DND-41 (cell line): ENCODE measurements around the gene UBN2.
"Not testable (repeated sequence)": the region's sequence is repeated elsewhere in the genome, so short reads cannot be mapped to it uniquely, and the experiment has no call there.

Experiments used
- ATAC-seq: fragments of 200-7000 bp; cut with Tn5 transposase; 3 replicates; pipeline ENCODE4 v1.9.1; 2021; ENCODE audit warnings: low read depth; ENCODE audit not compliant: insufficient read depth
- DNase-seq: peaks from one replicate; pipeline ENCODE4 v3.0.0-alpha.2; 2020
- H2AFZ ChIP-seq: 2 replicates; pipeline ENCODE4 v1.6.0; 2012; ENCODE audit warnings: low read depth, low read length
- H3K27ac ChIP-seq: 2 replicates; pipeline ENCODE4 v1.5.1; 2012; ENCODE audit warnings: low read length, inconsistent platforms
- H3K27me3 ChIP-seq: fragments of 200-600 bp; sonication (generic); 2 replicates; pipeline ENCODE4 v1.6.0; 2012; ENCODE audit warnings: low read length, mild to moderate bottlenecking, inconsistent platforms; ENCODE audit not compliant: insufficient read depth, poor library complexity
- H3K36me3 ChIP-seq: 2 replicates; pipeline ENCODE4 v1.5.1; 2012; ENCODE audit warnings: low read length, inconsistent platforms; ENCODE audit not compliant: insufficient read depth
- H3K4me1 ChIP-seq: 2 replicates; pipeline ENCODE4 v1.5.1; 2012; ENCODE audit warnings: mild to moderate bottlenecking, low read length; ENCODE audit not compliant: insufficient read depth
- H3K4me2 ChIP-seq: 2 replicates; pipeline ENCODE4 v1.6.0; 2012; ENCODE audit warnings: mild to moderate bottlenecking, moderate library complexity, low read length, inconsistent platforms; ENCODE audit not compliant: insufficient read depth
- H3K4me3 ChIP-seq, 2 experiments: fragments of 200-600 bp in 1 of 2; shearing (Covaris generic) in 1 of 2; 2 replicates each; pipeline ENCODE4 v1.5.1; 2012 to 2016; ENCODE audit warnings: inconsistent platforms in 2 of 2, low read length in 2 of 2, mild to moderate bottlenecking in 2 of 2, low read depth in 1 of 2, moderate library complexity in 1 of 2
- H3K79me2 ChIP-seq: 2 replicates; pipeline ENCODE4 v1.6.0; 2012; ENCODE audit warnings: low read length, inconsistent platforms; ENCODE audit not compliant: insufficient read depth
- H3K9ac ChIP-seq: 2 replicates; pipeline ENCODE4 v1.6.0; 2012; ENCODE audit warnings: low read depth, mild to moderate bottlenecking, inconsistent platforms, low read length, moderate library complexity
- H3K9me3 ChIP-seq: 2 replicates; pipeline ENCODE4 v1.5.1; 2012; ENCODE audit warnings: low read length, moderate library complexity, mild to moderate bottlenecking, inconsistent platforms; ENCODE audit not compliant: insufficient read depth, severe bottlenecking
- H4K20me1 ChIP-seq: 2 replicates; pipeline ENCODE4 v1.6.0; 2012; ENCODE audit warnings: low read length; ENCODE audit not compliant: insufficient read depth
- EZH2 ChIP-seq: IDR thresholded peaks from 3 replicates; pipeline ENCODE4 v1.6.1; 2012; ENCODE audit warnings: borderline replicate concordance, low read depth, mild to moderate bottlenecking, moderate library complexity, low read length, inconsistent platforms; ENCODE audit not compliant: severe bottlenecking
- TF ChIP-seq, protein P1 (sequence below): IDR thresholded peaks from 2 replicates; pipeline ENCODE4 v1.5.1; 2012; ENCODE audit warnings: borderline replicate concordance, low read length, moderate library complexity, mild to moderate bottlenecking; ENCODE audit not compliant: poor library complexity, severe bottlenecking; ENCODE audit errors: extremely low read depth

UBN2 gene

DNA sequence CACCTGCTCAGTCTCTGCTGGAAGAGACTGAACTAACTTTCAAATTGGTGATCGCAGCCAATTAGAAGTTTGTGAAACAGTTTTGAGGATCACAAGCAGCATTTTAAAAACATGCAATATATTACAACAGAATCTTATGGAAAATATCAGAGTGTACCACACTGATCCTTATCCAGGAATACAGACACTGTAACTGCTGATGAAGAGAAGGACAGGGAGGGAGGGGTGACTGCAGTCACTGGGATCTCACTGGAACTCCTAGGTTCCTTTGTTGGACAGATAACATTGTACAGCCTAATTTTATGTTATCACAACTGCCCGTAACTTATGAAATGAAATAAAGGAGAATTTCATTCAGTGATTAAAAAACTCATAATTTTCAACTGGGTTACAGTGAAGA is 6.8 kb upstream of the UBN2 start:
- H3K4me2 ChIP-seq: no peak overlapping the region
- H3K4me3 ChIP-seq: no peak overlapping the region
- no peaks in the 10 kb centered on the region for H4K20me1 ChIP-seq
- DNase-seq: no peak
- no peaks in the 10 kb centered on the region for H3K4me1 ChIP-seq
- no peak for ATAC-seq
- no peaks in the 10 kb centered on the region for H3K36me3 ChIP-seq
- no peak overlapping the region for H3K27ac ChIP-seq
- no peak overlapping the region for H2AFZ ChIP-seq
- TF ChIP-seq, protein P1, sequence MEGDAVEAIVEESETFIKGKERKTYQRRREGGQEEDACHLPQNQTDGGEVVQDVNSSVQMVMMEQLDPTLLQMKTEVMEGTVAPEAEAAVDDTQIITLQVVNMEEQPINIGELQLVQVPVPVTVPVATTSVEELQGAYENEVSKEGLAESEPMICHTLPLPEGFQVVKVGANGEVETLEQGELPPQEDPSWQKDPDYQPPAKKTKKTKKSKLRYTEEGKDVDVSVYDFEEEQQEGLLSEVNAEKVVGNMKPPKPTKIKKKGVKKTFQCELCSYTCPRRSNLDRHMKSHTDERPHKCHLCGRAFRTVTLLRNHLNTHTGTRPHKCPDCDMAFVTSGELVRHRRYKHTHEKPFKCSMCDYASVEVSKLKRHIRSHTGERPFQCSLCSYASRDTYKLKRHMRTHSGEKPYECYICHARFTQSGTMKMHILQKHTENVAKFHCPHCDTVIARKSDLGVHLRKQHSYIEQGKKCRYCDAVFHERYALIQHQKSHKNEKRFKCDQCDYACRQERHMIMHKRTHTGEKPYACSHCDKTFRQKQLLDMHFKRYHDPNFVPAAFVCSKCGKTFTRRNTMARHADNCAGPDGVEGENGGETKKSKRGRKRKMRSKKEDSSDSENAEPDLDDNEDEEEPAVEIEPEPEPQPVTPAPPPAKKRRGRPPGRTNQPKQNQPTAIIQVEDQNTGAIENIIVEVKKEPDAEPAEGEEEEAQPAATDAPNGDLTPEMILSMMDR: no peak
- no peak for TF ChIP-seq EZH2
- H3K9ac ChIP-seq: no peak overlapping the region
- no peaks in the 10 kb centered on the region for H3K9me3 ChIP-seq
- H3K27me3 ChIP-seq: no peaks in the 10 kb centered on the region
- H3K79me2 ChIP-seq: no peaks in the 10 kb centered on the region

- not testable (repeated sequence) for DNase-seq, H3K9ac ChIP-seq, H2AFZ ChIP-seq, ATAC-seq, H3K36me3 ChIP-seq, H3K27ac ChIP-seq, H3K79me2 ChIP-seq, H3K4me2 ChIP-seq, H3K4me1 ChIP-seq, H4K20me1 ChIP-seq, H3K9me3 ChIP-seq, H3K4me3 ChIP-seq, H3K27me3 ChIP-seq
Measured at GRCh38 chr7:139224836-139225235, 6.2 kb upstream of the UBN2 start.

DNA sequence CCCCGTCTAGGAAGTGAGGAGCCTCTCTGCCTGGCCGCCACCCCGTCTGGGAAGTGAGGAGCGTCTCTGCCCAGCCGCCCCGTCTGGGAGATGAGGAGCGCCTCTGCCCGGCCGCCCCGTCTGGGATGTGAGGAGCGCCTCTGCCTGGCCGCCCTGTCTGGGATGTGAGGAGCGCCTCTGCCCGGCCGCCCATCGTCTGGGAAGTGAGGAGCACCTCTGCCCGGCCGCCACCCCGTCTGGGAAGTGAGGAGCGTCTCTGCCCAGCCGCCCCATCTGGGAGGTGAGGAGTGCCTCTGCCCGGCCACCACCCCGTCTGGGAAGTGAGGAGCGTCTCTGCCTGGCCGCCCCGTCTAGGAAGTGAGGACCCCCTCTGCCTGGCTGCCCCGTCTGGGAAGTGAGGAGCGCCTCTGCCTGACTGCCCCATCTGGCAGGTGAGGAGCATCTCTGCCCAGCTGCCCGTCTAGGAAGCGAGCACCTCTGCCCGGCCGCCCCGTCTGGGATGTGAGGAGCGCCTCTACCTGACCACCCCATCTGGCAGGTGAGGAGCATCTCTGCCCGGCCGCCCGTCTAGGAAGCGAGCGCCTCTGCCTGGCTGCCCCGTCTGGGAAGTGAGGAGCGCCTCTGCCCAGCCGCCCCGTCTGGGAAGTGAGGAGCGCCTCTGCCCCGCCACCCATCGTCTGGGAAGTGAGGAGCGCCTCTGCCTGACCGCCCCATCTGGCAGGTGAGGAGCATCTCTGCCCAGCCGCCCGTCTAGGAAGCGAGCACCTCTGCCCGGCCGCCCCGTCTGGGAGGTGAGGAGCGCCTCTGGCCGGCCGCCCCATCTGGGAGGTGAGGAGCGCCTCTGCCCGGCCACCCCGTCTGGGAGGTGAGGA is 5.5 kb upstream of the UBN2 start:
- H3K4me1 ChIP-seq, H3K9ac ChIP-seq, H3K79me2 ChIP-seq, DNase-seq, H2AFZ ChIP-seq, H3K4me2 ChIP-seq, ATAC-seq, H3K27ac ChIP-seq, H4K20me1 ChIP-seq, H3K4me3 ChIP-seq, H3K27me3 ChIP-seq, H3K9me3 ChIP-seq, H3K36me3 ChIP-seq: not testable (repeated sequence)

- H3K4me2 ChIP-seq, H3K9ac ChIP-seq, H3K4me1 ChIP-seq, H3K36me3 ChIP-seq, H3K4me3 ChIP-seq, H4K20me1 ChIP-seq, H3K27ac ChIP-seq, H3K27me3 ChIP-seq, H3K9me3 ChIP-seq, DNase-seq, H2AFZ ChIP-seq, H3K79me2 ChIP-seq, ATAC-seq: not testable (repeated sequence)
Measured at GRCh38 chr7:139226158-139226515, 4.9 kb upstream of the UBN2 start.

DNA sequence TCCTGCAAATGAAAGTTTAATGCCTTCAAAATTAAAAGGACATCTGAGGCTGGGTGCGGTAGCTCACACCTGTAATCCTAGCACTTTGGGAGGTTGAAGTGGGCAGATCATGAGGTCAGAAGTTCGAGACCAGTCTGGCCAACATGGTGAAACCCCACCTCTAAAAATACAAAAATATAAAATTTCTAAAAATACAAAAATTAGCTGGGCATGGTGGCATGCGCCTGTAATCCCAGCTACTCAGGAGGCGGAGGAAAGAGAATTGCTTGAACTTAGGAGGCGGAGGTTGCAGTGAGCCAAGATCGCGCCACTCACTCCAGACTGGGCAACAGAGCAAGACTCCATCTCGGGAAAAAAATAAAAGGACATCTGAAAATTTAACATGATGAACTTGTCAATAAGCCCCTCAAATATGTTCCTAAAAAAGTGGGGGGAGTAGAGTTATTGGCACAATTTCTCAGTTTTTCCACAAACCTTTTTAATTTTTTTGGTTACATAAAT is 4.0 kb upstream of the UBN2 start:
- not testable (repeated sequence) for H4K20me1 ChIP-seq, H3K79me2 ChIP-seq, H3K36me3 ChIP-seq, H3K4me3 ChIP-seq, DNase-seq, H2AFZ ChIP-seq, H3K27me3 ChIP-seq, H3K4me1 ChIP-seq, H3K4me2 ChIP-seq, H3K27ac ChIP-seq, H3K9me3 ChIP-seq, ATAC-seq, H3K9ac ChIP-seq
